ENCODE measurements around the gene N4BP2L2.

DNA sequence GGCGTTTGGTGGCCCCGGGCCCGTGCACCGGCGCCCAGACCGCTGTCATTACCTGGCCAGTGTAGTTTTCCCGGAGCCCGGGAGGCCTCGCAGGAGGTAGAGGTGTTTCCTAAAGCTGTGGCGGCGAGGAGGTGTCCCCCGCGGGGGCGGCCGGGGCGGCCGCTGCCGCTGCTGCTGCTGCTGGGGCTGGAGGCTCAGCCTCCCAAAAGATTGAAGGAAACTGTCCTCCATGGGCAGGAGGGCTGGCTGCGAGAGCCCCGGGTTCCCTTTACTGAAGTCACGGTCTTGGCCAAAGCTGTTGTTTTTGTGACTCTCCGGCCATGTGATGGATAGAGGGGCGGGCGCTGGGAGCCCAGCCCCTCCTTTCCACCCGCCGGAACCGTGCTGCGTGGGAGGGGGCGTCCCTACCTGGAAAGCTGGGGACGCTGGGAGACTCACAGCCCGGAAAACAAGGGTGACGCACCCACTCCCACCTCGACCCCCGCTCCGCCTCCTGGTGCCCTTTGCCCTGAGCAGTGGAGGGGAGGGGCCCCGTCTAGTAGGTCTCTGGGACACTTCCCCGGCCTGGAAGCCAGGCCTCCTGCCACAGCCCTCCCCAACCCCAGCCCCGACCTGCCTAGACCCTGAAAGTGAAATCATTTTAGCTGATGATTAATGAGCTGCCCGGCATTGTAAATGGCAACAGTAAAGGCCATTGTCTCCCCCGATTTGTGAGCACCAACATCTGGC is 110.6 kb downstream of the N4BP2L2 start, which contains the start of gene N4BP2L1:
- TF ChIP-seq, protein P1, sequence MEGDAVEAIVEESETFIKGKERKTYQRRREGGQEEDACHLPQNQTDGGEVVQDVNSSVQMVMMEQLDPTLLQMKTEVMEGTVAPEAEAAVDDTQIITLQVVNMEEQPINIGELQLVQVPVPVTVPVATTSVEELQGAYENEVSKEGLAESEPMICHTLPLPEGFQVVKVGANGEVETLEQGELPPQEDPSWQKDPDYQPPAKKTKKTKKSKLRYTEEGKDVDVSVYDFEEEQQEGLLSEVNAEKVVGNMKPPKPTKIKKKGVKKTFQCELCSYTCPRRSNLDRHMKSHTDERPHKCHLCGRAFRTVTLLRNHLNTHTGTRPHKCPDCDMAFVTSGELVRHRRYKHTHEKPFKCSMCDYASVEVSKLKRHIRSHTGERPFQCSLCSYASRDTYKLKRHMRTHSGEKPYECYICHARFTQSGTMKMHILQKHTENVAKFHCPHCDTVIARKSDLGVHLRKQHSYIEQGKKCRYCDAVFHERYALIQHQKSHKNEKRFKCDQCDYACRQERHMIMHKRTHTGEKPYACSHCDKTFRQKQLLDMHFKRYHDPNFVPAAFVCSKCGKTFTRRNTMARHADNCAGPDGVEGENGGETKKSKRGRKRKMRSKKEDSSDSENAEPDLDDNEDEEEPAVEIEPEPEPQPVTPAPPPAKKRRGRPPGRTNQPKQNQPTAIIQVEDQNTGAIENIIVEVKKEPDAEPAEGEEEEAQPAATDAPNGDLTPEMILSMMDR (IDR thresholded peaks at IDR 0.05): no peak
- TF ChIP-seq POLR2AphosphoS5 (IDR thresholded peaks at IDR 0.05) (peak; percentile 89 to 97 (median 92)), POLR2A (IDR thresholded peaks at IDR 0.05) (no peak), EP300 (IDR thresholded peaks at IDR 0.05) (no peak)

All from stomach (tissue), 4 donors.